ENCODE measurements around the gene SYNDIG1L. TPM values are rescaled to one million over a fixed set of nuclear protein-coding genes. Genes with fewer than 3 reads are reported as not detected.

Gene SYNDIG1L
- total and polyA plus RNA-seq, 2 of the 4 experiments (the other 2 are of a cell fraction), result not detected

DNA sequence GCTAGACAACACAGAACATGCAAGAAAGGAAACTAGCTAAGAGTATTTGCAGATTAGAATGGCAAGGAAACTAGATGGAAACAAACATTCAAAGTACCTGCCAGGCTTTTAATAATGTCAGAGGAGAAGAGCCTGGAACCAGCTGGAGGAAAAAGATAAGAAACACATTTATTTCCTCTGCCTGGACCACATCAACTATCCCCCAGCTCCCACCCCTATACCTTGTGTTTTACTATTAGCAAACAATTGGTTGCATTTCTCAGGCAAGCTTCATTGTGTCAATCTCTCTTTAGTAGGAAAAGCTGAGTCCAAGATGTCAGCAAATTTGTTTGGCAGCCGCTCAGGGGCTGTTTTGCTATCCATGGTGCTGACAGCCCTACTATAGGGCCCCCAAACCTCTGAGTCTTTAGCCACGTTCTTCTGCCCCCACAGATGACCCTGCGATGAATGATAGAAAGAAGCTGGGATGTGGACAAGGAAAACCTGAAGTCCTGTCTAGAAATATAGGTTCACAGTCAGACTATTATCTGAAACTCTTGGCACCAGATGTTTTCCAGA lies 11.6 kb upstream of the SYNDIG1L start:
- no peak overlapping the region for H2BK20ac ChIP-seq (ENCODE audit: low read depth, low read length)
- POLR2A ChIA-PET (ENCODE audit: unreplicated experiment), result no interaction called here

More for the DNA sequence above, 11.6 kb upstream of the SYNDIG1L start:
- Histone ChIP-seq H3K14ac (replicated peaks; ENCODE audit: low read depth, low read length) (no peak overlapping the region), H3K4me2 (ENCODE audit: low read depth, low read length) (no peak overlapping the region), H2BK5ac (ENCODE audit: low read depth, low read length, poor library complexity, severe bottlenecking) (no peak overlapping the region), H4K5ac (ENCODE audit: low read depth, low read length) (no peak overlapping the region), H3K27ac (ENCODE audit: insufficient read depth, low read length) (no peak overlapping the region), H3K23ac (ENCODE audit: low read depth, low read length) (no peak overlapping the region), H2BK15ac (ENCODE audit: low read depth, low read length) (no peak overlapping the region), H2AK5ac (ENCODE audit: low read depth, low read length) (no peak overlapping the region), H2AK9ac (replicated peaks; ENCODE audit: low read depth, low read length, poor library complexity) (no peak overlapping the region), H3K9me3 (ENCODE audit: control insufficient read depth, insufficient read depth, low read length) (no peaks in the 10 kb centered on the region), H4K20me1 (ENCODE audit: insufficient read depth, low read length) (no peaks in the 10 kb centered on the region), H3K9ac (ENCODE audit: low read depth, low read length) (no peak overlapping the region), H3K4me1 (ENCODE audit: control insufficient read depth, insufficient read depth, low read length) (no peaks in the 10 kb centered on the region), H3K79me1 (ENCODE audit: low read depth in 1 of 2, low read length in 2 of 2) (no peaks in the 10 kb centered on the region), H3K56ac (ENCODE audit: extremely low read depth, insufficient read depth, low read length) (no peak overlapping the region), H4K91ac (ENCODE audit: insufficient read depth, low read depth, low read length) (no peak overlapping the region), H3K18ac (ENCODE audit: low read depth, low read length) (no peak overlapping the region), H3K27me3 (ENCODE audit: control insufficient read depth, insufficient read depth, low read length) (peaks cover 35% of the 10 kb centered on the region), H3K9me1 (ENCODE audit: insufficient read depth, low read length) (no peaks in the 10 kb centered on the region), H3K4ac (ENCODE audit: low read depth, low read length) (no peak overlapping the region), H3K4me3 (ENCODE audit: insufficient read depth, low read depth, low read length) (no peak overlapping the region), H2BK120ac (ENCODE audit: low read depth, low read length) (no peak overlapping the region), H2AFZ (replicated peaks; ENCODE audit: low read length, poor library complexity) (no peak overlapping the region), H3K36me3 (ENCODE audit: control insufficient read depth, insufficient read depth, low read length) (no peaks in the 10 kb centered on the region), H4K8ac (ENCODE audit: low read depth in 2 of 2, low read length in 2 of 2) (no peak overlapping the region)
- dilution Hi-C loops (cut with HindIII; ENCODE audit: low sequenced_read_pairs, unreplicated experiment), result no loop called here
- ATAC-seq (ENCODE audit: low read depth) (no peak), DNase-seq (no peak)
- 0 out of 2 replicates have a peak, but pooled peaks have one; percentile 3 for TF ChIP-seq MAFK (IDR thresholded peaks at IDR 0.05; ENCODE audit: low read depth, low read length)
- no peak for TF ChIP-seq FOS (IDR thresholded peaks at IDR 0.05; ENCODE audit: low read depth, low read length)
- BruUV-seq (replicated peaks), result no TSS peak
- CTCF ChIA-PET, result no interaction called here
- WGBS, 2 experiments (ENCODE audit: extremely low coverage in 2 of 2, insufficient read length in 1 of 2), result no CpG with 5 or more reads among the region's 3 CpGs
- in situ Hi-C loops (cut with MboI; ENCODE audit: low sequenced_read_pairs), result no loop called here
- intact Hi-C loops (cut with micrococcal nuclease), result no loop called here
